Thymus (tissue), 11 donors: ENCODE measurements around the gene MDC1. TPM values are rescaled to one million over a fixed set of nuclear protein-coding genes. Genes with fewer than 3 reads are reported as not detected.

Source experiments
- DNase-seq, 9 donors: peaks; one replicate each; pipeline ENCODE4 v3.0.0-alpha.2; 2013; ENCODE audit warnings: low spot score in 9 of 9, low read depth in 6 of 9, missing footprints in 1 of 9
- H3K27ac ChIP-seq, 2 donors: one replicate each; pipeline ENCODE4 v1.5.1; 2013; ENCODE audit warnings: control low read depth in 1 of 2, low read depth in 1 of 2, low read length in 1 of 2, mild to moderate bottlenecking in 1 of 2, moderate library complexity in 1 of 2
- H3K27me3 ChIP-seq, 2 donors: one replicate each; pipeline ENCODE4 v1.5.1; 2013; ENCODE audit warnings: low read length in 1 of 2; ENCODE audit not compliant: control insufficient read depth in 2 of 2, insufficient read depth in 1 of 2
- H3K36me3 ChIP-seq, 2 donors: one replicate each; pipeline ENCODE4 v1.5.1; 2013; ENCODE audit warnings: low read length in 1 of 2, mild to moderate bottlenecking in 1 of 2, moderate library complexity in 1 of 2; ENCODE audit not compliant: control insufficient read depth in 2 of 2, insufficient read depth in 2 of 2
- H3K4me1 ChIP-seq, 2 donors: one replicate each; pipeline ENCODE4 v1.5.1; 2013; ENCODE audit warnings: low read length in 2 of 2; ENCODE audit not compliant: control insufficient read depth in 2 of 2, insufficient read depth in 2 of 2
- H3K4me3 ChIP-seq, 2 donors: one replicate each; pipeline ENCODE4 v1.5.1; 2013; ENCODE audit warnings: low read length in 2 of 2, control low read depth in 1 of 2, mild to moderate bottlenecking in 1 of 2
- H3K9me3 ChIP-seq, 2 donors: one replicate each; pipeline ENCODE4 v1.5.1; 2013; ENCODE audit warnings: low read length in 1 of 2, mild to moderate bottlenecking in 1 of 2; ENCODE audit not compliant: control insufficient read depth in 2 of 2, insufficient read depth in 1 of 2
- WGBS: extraction: QIAGEN DNeasy Blood & Tissue Kit; methylation state at CpG from one replicate; pipeline ENCODE4 v1.1.7; 2013; 5-methylcytosine and 5-hydroxymethylcytosine counted together
- polyA plus RNA-seq: library from polyadenylated mRNA; stranded (reverse); fragments of 200-250 nt; gene quantifications from one replicate; pipeline ENCODE4 v1.2.3, GENCODE V29; 2013
- total RNA-seq: library from RNA; stranded (reverse); fragments of 120-200 nt; gene quantifications from one replicate; pipeline ENCODE4 v1.2.4, GENCODE V29; 2013
- donor health status: healthy.

MDC1 gene
- total and polyA plus RNA-seq, 2 donors, result 7.6 to 21.6 TPM

- H3K9me3 ChIP-seq, result peaks cover 0 to 3% of the 10 kb centered on the region in 2 donors
- WGBS, result 18% methylated on average over 1 of the region's 1 CpG
- DNase-seq, result peak in 5 of 9 donors; percentile 33 to 83 (median 60)
These were observed 5.2 kb downstream of the MDC1 start for GRCh38 chr6:30711758-30712380.

GRCh38 chr6:30709101-30709868 lies 7.8 kb downstream of the MDC1 start:
- Histone ChIP-seq H3K4me3 (no peak overlapping the region), H3K27ac (no peak overlapping the region), H3K36me3 (peaks cover 46 to 65% of the 10 kb centered on the region in 2 donors), H3K27me3 (no peaks in the 10 kb centered on the region), H3K9me3 (no peaks in the 10 kb centered on the region), H3K4me1 (peaks cover 24 to 34% of the 10 kb centered on the region in 2 donors)
- WGBS, result 96% methylated on average over 2 of the region's 2 CpGs
- no peak for DNase-seq

More at GRCh38 chr6:30711758-30712380, 5.2 kb downstream of the MDC1 start:
- Histone ChIP-seq H3K36me3 (peaks cover 30 to 64% of the 10 kb centered on the region in 2 donors), H3K4me3 (no peak overlapping the region), H3K27ac (peak overlapping the region; percentile 48 to 70), H3K27me3 (no peaks in the 10 kb centered on the region), H3K4me1 (peaks cover 31 to 52% of the 10 kb centered on the region in 2 donors)

GRCh38 chr6:30707281-30707850 lies 9.7 kb downstream of the MDC1 start:
- Histone ChIP-seq H3K27me3 (no peaks in the 10 kb centered on the region), H3K9me3 (no peaks in the 10 kb centered on the region), H3K4me1 (peaks cover 11 to 17% of the 10 kb centered on the region in 2 donors), H3K4me3 (no peak overlapping the region), H3K27ac (no peak overlapping the region), H3K36me3 (peaks cover 49 to 65% of the 10 kb centered on the region in 2 donors)
- DNase-seq, result no peak
- WGBS, result 97% methylated on average over 6 of the region's 6 CpGs

GRCh38 chr6:30705620-30706019 lies 11.5 kb downstream of the MDC1 start:
- peaks cover 49 to 60% of the 10 kb centered on the region in 2 donors for H3K36me3 ChIP-seq
- no peak for DNase-seq
- 98% methylated on average over 4 of the region's 4 CpGs for WGBS
- no peaks in the 10 kb centered on the region for H3K9me3 ChIP-seq
- no peak overlapping the region for H3K4me3 ChIP-seq
- H3K4me1 ChIP-seq, result no peaks in the 10 kb centered on the region
- no peak overlapping the region for H3K27ac ChIP-seq
- H3K27me3 ChIP-seq, result no peaks in the 10 kb centered on the region

- no peak for DNase-seq
- H3K36me3 ChIP-seq, result peaks cover 57 to 58% of the 10 kb centered on the region in 2 donors
- H3K27me3 ChIP-seq, result no peaks in the 10 kb centered on the region
These were observed 13.3 kb downstream of the MDC1 start for GRCh38 chr6:30703821-30704220.

GRCh38 chr6:30703011-30703410 lies 14.1 kb downstream of the MDC1 start:
- no peak overlapping the region for H3K4me3 ChIP-seq
- DNase-seq, result no peak
- peaks cover 56 to 61% of the 10 kb centered on the region in 2 donors for H3K36me3 ChIP-seq
- no peaks in the 10 kb centered on the region for H3K4me1 ChIP-seq
- WGBS, result 99% methylated on average over 10 of the region's 10 CpGs
- no peaks in the 10 kb centered on the region for H3K27me3 ChIP-seq
- no peaks in the 10 kb centered on the region for H3K9me3 ChIP-seq
- H3K27ac ChIP-seq, result no peak overlapping the region

More at GRCh38 chr6:30703821-30704220, 13.3 kb downstream of the MDC1 start:
- no peaks in the 10 kb centered on the region for H3K4me1 ChIP-seq
- H3K4me3 ChIP-seq, result no peak overlapping the region
- WGBS, result over 99% methylated on average over 4 of the region's 4 CpGs
- H3K9me3 ChIP-seq, result no peaks in the 10 kb centered on the region
- no peak overlapping the region for H3K27ac ChIP-seq

- DNase-seq, result no peak
- 95% methylated on average over 4 of the region's 4 CpGs for WGBS
These were observed 16.7 kb downstream of the MDC1 start for GRCh38 chr6:30700340-30700739.

GRCh38 chr6:30696432-30696831 lies 20.6 kb downstream of the MDC1 start:
- Histone ChIP-seq H3K4me1 (no peaks in the 10 kb centered on the region), H3K27me3 (no peaks in the 10 kb centered on the region), H3K27ac (no peak overlapping the region), H3K36me3 (peaks cover 12 to 14% of the 10 kb centered on the region in 2 donors), H3K9me3 (no peaks in the 10 kb centered on the region), H3K4me3 (no peak overlapping the region)
- no peak for DNase-seq
- 97% methylated on average over 5 of the region's 5 CpGs for WGBS

More at GRCh38 chr6:30700340-30700739, 16.7 kb downstream of the MDC1 start:
- no peaks in the 10 kb centered on the region for H3K9me3 ChIP-seq
- no peaks in the 10 kb centered on the region for H3K4me1 ChIP-seq
- no peak overlapping the region for H3K4me3 ChIP-seq
- no peak overlapping the region for H3K27ac ChIP-seq
- no peaks in the 10 kb centered on the region for H3K27me3 ChIP-seq
- peaks cover 38 to 41% of the 10 kb centered on the region in 2 donors for H3K36me3 ChIP-seq
